Liver (tissue), 9 donors: ENCODE data around the gene SELENOM. TPM values are rescaled to one million over a fixed set of nuclear protein-coding genes. Genes with fewer than 3 reads are reported as not detected.

Experiments
- DNase-seq: peaks from one replicate; pipeline ENCODE4 v3.0.0-alpha.2; 2017; ENCODE audit warnings: low spot score
- H3K27ac ChIP-seq, 2 donors: one replicate each; pipeline ENCODE4 v1.7.0; 2013; ENCODE audit warnings: inconsistent platforms in 2 of 2, low read length in 2 of 2, control low read depth in 1 of 2, low read depth in 1 of 2, mild to moderate bottlenecking in 1 of 2
- H3K27me3 ChIP-seq, 4 donors: one replicate each; pipeline versions ENCODE4 v1.6.1 to v1.7.0; 2013; ENCODE audit warnings: low read length in 3 of 4, inconsistent platforms in 1 of 4, mild to moderate bottlenecking in 1 of 4, moderate library complexity in 1 of 4; ENCODE audit not compliant: control insufficient read depth in 4 of 4, insufficient read depth in 4 of 4
- H3K36me3 ChIP-seq, 4 donors: one replicate each; pipeline versions ENCODE4 v1.6.1 to v1.7.0; 2013; ENCODE audit warnings: low read length in 3 of 4, mild to moderate bottlenecking in 3 of 4, low read depth in 1 of 4, moderate library complexity in 1 of 4; ENCODE audit not compliant: control insufficient read depth in 4 of 4, insufficient read depth in 3 of 4
- H3K4me1 ChIP-seq, 4 donors: one replicate each; pipeline versions ENCODE4 v1.6.1 to v1.7.0; 2013; ENCODE audit warnings: low read length in 3 of 4, mild to moderate bottlenecking in 3 of 4, moderate library complexity in 1 of 4; ENCODE audit not compliant: control insufficient read depth in 4 of 4, insufficient read depth in 4 of 4
- H3K4me3 ChIP-seq, 3 donors: one replicate each; pipeline versions ENCODE4 v1.6.1 to v1.7.0; 2013; ENCODE audit warnings: low read length in 3 of 3, control low read depth in 1 of 3, low read depth in 1 of 3, mild to moderate bottlenecking in 1 of 3
- H3K9ac ChIP-seq, 2 donors: one replicate each; pipeline ENCODE4 v1.7.0; 2013; ENCODE audit warnings: low read length in 2 of 2, mild to moderate bottlenecking in 2 of 2, moderate library complexity in 2 of 2, control low read depth in 1 of 2, low read depth in 1 of 2
- H3K9me3 ChIP-seq, 4 donors: one replicate each; pipeline versions ENCODE4 v1.6.1 to v1.7.0; 2013; ENCODE audit warnings: low read length in 3 of 4; ENCODE audit not compliant: control insufficient read depth in 4 of 4
- ATF3 ChIP-seq: IDR thresholded peaks from 2 replicates; pipeline ENCODE4 v1.6.1; 2016; ENCODE audit warnings: antibody characterized with exemption
- CTCF ChIP-seq: fragments of 150-350 bp; IDR thresholded peaks from 2 replicates; pipeline ENCODE4 v1.5.1; 2017; ENCODE audit warnings: improper control_type of control experiment, low read depth, low read length; ENCODE audit not compliant: missing input control
- EGR1 ChIP-seq, 2 donors: IDR thresholded peaks; 2 replicates each; pipeline ENCODE4 v1.6.1; 2016 to 2018; ENCODE audit warnings: antibody characterized with exemption in 2 of 2, low read depth in 2 of 2
- FOXA1 ChIP-seq: IDR thresholded peaks from 2 replicates; pipeline ENCODE4 v1.6.1; 2016; ENCODE audit warnings: antibody characterized with exemption
- FOXA2 ChIP-seq: IDR thresholded peaks from 2 replicates; pipeline ENCODE4 v1.6.1; 2016; ENCODE audit warnings: antibody characterized with exemption
- GABPA ChIP-seq, 2 donors: IDR thresholded peaks in 1 of 2; conservative IDR thresholded peaks in 1 of 2; 2 replicates each; pipeline ENCODE4 v1.6.1; 2016; ENCODE audit warnings: antibody characterized with exemption in 2 of 2, mild to moderate bottlenecking in 1 of 2, moderate library complexity in 1 of 2
- HNF4A ChIP-seq, 2 donors: conservative IDR thresholded peaks; 2 replicates each; pipeline ENCODE4 v1.6.1; 2016; ENCODE audit warnings: antibody characterized with exemption in 2 of 2, mild to moderate bottlenecking in 2 of 2
- MAX ChIP-seq: IDR thresholded peaks from 2 replicates; pipeline ENCODE4 v1.6.1; 2016; ENCODE audit warnings: antibody characterized with exemption
- NR2F2 ChIP-seq: IDR thresholded peaks from 2 replicates; pipeline ENCODE4 v1.6.1; 2016; ENCODE audit warnings: antibody characterized with exemption
- REST ChIP-seq: IDR thresholded peaks from 2 replicates; pipeline ENCODE4 v1.6.1; 2016; ENCODE audit warnings: antibody characterized with exemption, mild to moderate bottlenecking
- RXRA ChIP-seq, 2 donors: IDR thresholded peaks; 2 replicates each; pipeline ENCODE4 v1.6.1; 2017 to 2018; ENCODE audit warnings: antibody characterized with exemption in 2 of 2, mild to moderate bottlenecking in 1 of 2
- YY1 ChIP-seq: IDR thresholded peaks from 2 replicates; pipeline ENCODE4 v1.6.1; 2016; ENCODE audit warnings: antibody characterized with exemption, mild to moderate bottlenecking
- ZBTB33 ChIP-seq: IDR thresholded peaks from 2 replicates; pipeline ENCODE4 v1.6.1; 2016; ENCODE audit warnings: antibody characterized with exemption
- WGBS: extraction: QIAGEN DNeasy Blood & Tissue Kit; methylation state at CpG from one replicate; pipeline ENCODE4 v1.1.7; 2013; 5-methylcytosine and 5-hydroxymethylcytosine counted together
- polyA plus RNA-seq, 2 donors: library from polyadenylated mRNA; stranded (reverse) in 1 of 2; unstranded in 1 of 2; fragments of 200-250 nt in 1 of 2; fragments of >200 nt in 1 of 2; fragmentation: Nextera tagmentation in 1 of 2; extraction: Ambion mirVana in 1 of 2; gene quantifications; one replicate each; pipeline versions ENCODE4 v1.2.1 to v1.2.3, GENCODE V29; 2013 to 2015
- total RNA-seq, 2 donors: library from RNA; depleted of rRNA; stranded (reverse); fragments of >200 nt; gene quantifications; one replicate each; pipeline ENCODE4 v1.2.3, GENCODE V29; 2014
- donor health status: healthy.
- donor health status: healthy.
- donor health status: healthy.
- donor health status: healthy.
- donor health status: healthy.

SELENOM gene
- total and polyA plus RNA-seq, 4 donors: 3.0 to 17.3 (median 12.2) TPM

GRCh38 chr22:31085493-31085824, 21.9 kb downstream of the SELENOM start:
- TF ChIP-seq REST (no peak), NR2F2 (no peak), CTCF (no peak), RXRA (IDR thresholded peaks at IDR 0.05) (no peak), YY1 (no peak), EGR1 (IDR thresholded peaks at IDR 0.05; ENCODE audit: low read depth in 2 of 2) (no peak), ZBTB33 (no peak), MAX (no peak), ATF3 (no peak), GABPA (IDR thresholded peaks at IDR 0.05 in 1 of 2, conservative IDR thresholded peaks at IDR 0.05 in 1 of 2) (no peak)
- WGBS: 30% methylated on average over 13 of the region's 13 CpGs
- H3K36me3 ChIP-seq: no peaks in the 10 kb centered on the region
- DNase-seq: no peak
- H3K27ac ChIP-seq: peak overlapping the region; percentile 3 to 82
- no peaks in the 10 kb centered on the region for H3K9me3 ChIP-seq
- H3K27me3 ChIP-seq: no peaks in the 10 kb centered on the region
- peak overlapping the region in 2 of 3 donors; percentile 61 to 75 for H3K4me3 ChIP-seq
- peaks cover 3 to 28% (median 14%) of the 10 kb centered on the region in 4 donors for H3K4me1 ChIP-seq
- H3K9ac ChIP-seq: peak overlapping the region in 1 of 2 donors; percentile 76

GRCh38 chr22:31084811-31085492, 22.4 kb downstream of the SELENOM start:
- Histone ChIP-seq H3K4me1 (peaks cover 3 to 29% (median 15%) of the 10 kb centered on the region in 4 donors), H3K27me3 (no peaks in the 10 kb centered on the region), H3K36me3 (no peaks in the 10 kb centered on the region), H3K27ac (peak overlapping the region; percentile 22 to 82), H3K9ac (peak overlapping the region; percentile 36 to 76), H3K4me3 (peak overlapping the region; percentile 61 to 82 (median 75)), H3K9me3 (no peaks in the 10 kb centered on the region)
- 2% methylated on average over 69 of the region's 69 CpGs for WGBS
- peak; percentile 85 for DNase-seq
- TF ChIP-seq REST (peak; percentile 40), GABPA (IDR thresholded peaks at IDR 0.05 in 1 of 2, conservative IDR thresholded peaks at IDR 0.05 in 1 of 2) (no peak), NR2F2 (no peak), FOXA1 (no peak), CTCF (peak; percentile 61), FOXA2 (no peak), HNF4A (conservative IDR thresholded peaks at IDR 0.05) (no peak), ZBTB33 (no peak), RXRA (IDR thresholded peaks at IDR 0.05) (no peak)
